ENCODE data around the gene CROT.

DNA sequence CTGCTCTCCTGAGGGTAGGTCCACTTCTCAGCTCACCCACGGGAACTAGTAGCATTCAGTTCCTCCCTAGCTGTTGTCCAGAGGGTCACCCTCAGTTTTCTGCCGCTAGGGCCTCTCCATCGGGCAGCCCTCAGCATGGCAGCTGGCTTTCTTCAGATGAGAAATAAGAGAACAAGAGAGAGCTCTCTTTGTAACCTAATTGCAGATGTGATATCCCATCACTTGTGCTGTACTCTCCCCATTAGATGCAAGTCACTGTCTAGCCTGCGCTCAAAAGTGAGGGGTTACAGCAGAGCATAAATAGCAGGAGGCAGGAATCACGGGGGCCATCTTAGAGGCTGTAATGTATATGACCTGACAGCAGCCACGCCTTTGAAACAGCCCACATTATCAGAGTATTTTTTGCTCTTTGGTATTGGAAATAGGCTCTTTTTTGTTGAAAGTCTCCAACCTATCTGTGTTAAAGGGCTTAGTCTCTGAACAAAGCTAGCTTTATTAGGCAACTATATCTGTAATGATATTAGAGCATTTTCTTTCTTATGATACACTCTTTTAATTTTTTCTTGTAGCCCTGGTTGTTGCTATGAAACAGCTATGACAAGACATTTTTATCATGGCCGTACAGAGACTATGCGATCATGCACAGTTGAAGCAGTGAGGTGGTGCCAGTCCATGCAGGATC, 45.7 kb downstream of the CROT start:
- TF ChIP-seq, protein P1, sequence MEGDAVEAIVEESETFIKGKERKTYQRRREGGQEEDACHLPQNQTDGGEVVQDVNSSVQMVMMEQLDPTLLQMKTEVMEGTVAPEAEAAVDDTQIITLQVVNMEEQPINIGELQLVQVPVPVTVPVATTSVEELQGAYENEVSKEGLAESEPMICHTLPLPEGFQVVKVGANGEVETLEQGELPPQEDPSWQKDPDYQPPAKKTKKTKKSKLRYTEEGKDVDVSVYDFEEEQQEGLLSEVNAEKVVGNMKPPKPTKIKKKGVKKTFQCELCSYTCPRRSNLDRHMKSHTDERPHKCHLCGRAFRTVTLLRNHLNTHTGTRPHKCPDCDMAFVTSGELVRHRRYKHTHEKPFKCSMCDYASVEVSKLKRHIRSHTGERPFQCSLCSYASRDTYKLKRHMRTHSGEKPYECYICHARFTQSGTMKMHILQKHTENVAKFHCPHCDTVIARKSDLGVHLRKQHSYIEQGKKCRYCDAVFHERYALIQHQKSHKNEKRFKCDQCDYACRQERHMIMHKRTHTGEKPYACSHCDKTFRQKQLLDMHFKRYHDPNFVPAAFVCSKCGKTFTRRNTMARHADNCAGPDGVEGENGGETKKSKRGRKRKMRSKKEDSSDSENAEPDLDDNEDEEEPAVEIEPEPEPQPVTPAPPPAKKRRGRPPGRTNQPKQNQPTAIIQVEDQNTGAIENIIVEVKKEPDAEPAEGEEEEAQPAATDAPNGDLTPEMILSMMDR (IDR thresholded peaks at IDR 0.05; ENCODE audit: low read depth, low read length, poor library complexity, severe bottlenecking): no peak
- no peak for TF ChIP-seq EZH2phosphoT487 (IDR thresholded peaks at IDR 0.05; ENCODE audit: borderline replicate concordance, low read length)
